LNCAP (cell line): ENCODE results near the gene INPP4A.
A peak's percentile ranks its signal among the peaks of the same experiment; 100 is the strongest.

Source experiments
- CTCF ChIP-seq: fragments of 450-650 bp; IDR thresholded peaks from 2 replicates; pipeline ENCODE4 v1.5.1; 2017; ENCODE audit warnings: mild to moderate bottlenecking

The INPP4A gene

GRCh38 chr2:98484652-98485452, 40.2 kb downstream of the INPP4A start:
- TF ChIP-seq CTCF = no peak

DNA sequence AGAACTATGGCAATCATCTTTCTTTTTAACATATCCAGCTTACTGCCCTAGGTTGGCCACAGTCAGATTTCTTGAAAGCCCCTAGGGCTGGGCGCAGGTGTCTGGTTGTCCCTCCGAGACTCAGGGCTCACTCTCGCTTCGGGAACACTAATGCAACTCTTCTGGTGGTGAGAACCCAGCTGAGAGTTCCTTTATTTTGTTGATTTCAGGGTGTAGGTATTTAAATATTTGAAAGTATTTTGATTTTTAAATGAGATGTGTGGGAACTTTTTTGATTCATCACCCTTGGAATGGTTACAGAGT, 40.7 kb downstream of the INPP4A start:
- TF ChIP-seq CTCF = no peak

DNA sequence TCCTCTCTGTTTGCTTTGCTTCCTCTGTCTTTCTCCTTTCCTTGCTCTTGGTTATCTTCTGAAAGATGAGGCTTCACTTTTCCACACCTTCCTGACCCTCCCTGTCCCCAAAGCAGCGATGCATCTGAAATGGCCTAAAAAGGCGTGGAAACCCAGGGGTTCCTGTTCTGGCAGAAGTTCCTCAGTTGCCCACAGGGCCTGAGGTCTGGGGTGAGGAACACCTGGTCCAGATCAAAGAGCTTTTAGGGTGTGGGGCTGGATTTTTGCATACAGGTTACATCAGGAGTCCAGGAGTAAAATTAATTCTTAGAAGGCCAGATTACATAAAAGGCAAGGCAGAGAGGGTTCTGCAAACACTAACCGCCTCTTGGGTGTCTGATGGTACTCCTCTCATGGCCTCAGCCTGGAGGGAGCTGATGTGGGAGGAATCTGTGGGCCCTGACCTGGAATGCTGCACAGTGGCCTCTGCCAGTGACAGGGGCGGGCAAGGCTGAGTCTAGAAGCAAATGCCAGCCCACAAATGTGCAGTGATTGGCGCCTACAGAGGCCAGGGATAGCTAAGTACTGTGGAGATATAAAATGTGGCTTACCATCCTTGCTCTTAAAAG, 41.8 kb downstream of the INPP4A start:
- no peak for TF ChIP-seq CTCF

- no peak for TF ChIP-seq CTCF
Observed at GRCh38 chr2:98487101-98487805, 42.6 kb downstream of the INPP4A start.

GRCh38 chr2:98487806-98488189, 43.1 kb downstream of the INPP4A start:
- TF ChIP-seq CTCF = peak; percentile 60; the same call in 1 of the 2 replicates

- TF ChIP-seq CTCF = no peak
Observed at GRCh38 chr2:98488252-98488651, 43.6 kb downstream of the INPP4A start.

DNA sequence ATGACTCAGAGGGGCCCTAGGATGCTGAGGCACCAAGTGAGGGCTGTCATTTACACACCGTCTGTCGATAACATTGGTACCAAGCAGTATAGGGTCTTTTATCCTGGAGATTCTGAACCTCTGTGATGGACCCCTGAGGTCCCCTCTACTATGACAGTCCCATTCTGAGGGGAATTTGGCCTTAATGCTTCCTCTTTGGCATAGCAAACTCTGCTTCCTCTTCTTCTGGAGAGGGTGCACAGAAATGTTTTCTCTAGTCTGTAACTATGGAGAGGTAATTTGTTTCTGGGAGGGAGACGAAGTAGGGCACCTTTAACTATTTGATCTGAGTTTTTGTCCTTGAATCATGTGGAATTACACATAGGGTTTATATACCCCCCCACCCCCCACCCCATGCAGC, 44.8 kb downstream of the INPP4A start:
- no peak for TF ChIP-seq CTCF
